Osteoblast (primary cell): ENCODE results near the gene RNF227. TPM values are rescaled to one million over a fixed set of nuclear protein-coding genes. Genes with fewer than 3 reads are reported as not detected.
A peak's percentile ranks its signal among the peaks of the same experiment; 100 is the strongest.

Source experiments
- DNase-seq: peaks from one replicate; pipeline ENCODE4 v3.0.0; 2011; ENCODE audit warnings: low spot score, mixed read lengths; ENCODE audit not compliant: insufficient read length; ENCODE audit errors: missing footprints
- H2AFZ ChIP-seq: 2 replicates; pipeline ENCODE4 v1.6.0; 2011; ENCODE audit warnings: mild to moderate bottlenecking, low read length
- H3K27ac ChIP-seq: 2 replicates; pipeline ENCODE4 v1.5.1; 2011; ENCODE audit warnings: mild to moderate bottlenecking, low read depth, low read length, moderate library complexity
- H3K27me3 ChIP-seq: 2 replicates; pipeline ENCODE4 v1.6.0; 2012; ENCODE audit warnings: mild to moderate bottlenecking, control low read depth, inconsistent platforms, low read length, moderate library complexity; ENCODE audit not compliant: insufficient read depth
- H3K36me3 ChIP-seq: 2 replicates; pipeline ENCODE4 v1.5.1; 2011; ENCODE audit warnings: mild to moderate bottlenecking, low read length, control low read depth, moderate library complexity; ENCODE audit not compliant: insufficient read depth
- H3K4me1 ChIP-seq: 2 replicates; pipeline ENCODE4 v1.5.1; 2011; ENCODE audit warnings: mild to moderate bottlenecking, low read length, control low read depth, moderate library complexity; ENCODE audit not compliant: insufficient read depth
- H3K4me2 ChIP-seq: 2 replicates; pipeline ENCODE4 v1.6.0; 2011; ENCODE audit warnings: mild to moderate bottlenecking, low read length; ENCODE audit not compliant: insufficient read depth
- H3K4me3 ChIP-seq: fragments of 200-600 bp; sonication (generic); 3 replicates; pipeline ENCODE4 v1.5.1; 2012; ENCODE audit warnings: mild to moderate bottlenecking, low read length, inconsistent platforms; ENCODE audit not compliant: insufficient read depth
- H3K79me2 ChIP-seq: 2 replicates; pipeline ENCODE4 v1.6.0; 2012; ENCODE audit warnings: mild to moderate bottlenecking, low read length, control low read depth, inconsistent platforms; ENCODE audit not compliant: insufficient read depth
- H3K9me3 ChIP-seq: 2 replicates; pipeline ENCODE4 v1.5.1; 2011; ENCODE audit warnings: low read depth, low read length, control low read depth
- H4K20me1 ChIP-seq: 2 replicates; pipeline ENCODE4 v1.6.0; 2012; ENCODE audit warnings: mild to moderate bottlenecking, low read length, control low read depth; ENCODE audit not compliant: insufficient read depth
- total RNA-seq: library from RNA; depleted of rRNA; stranded (reverse); fragments of >200 nt; gene quantifications from 2 replicates; pipeline ENCODE4 v1.2.3, GENCODE V29; 2012
- TF ChIP-seq, protein P1 (sequence below): IDR thresholded peaks from 2 replicates; pipeline ENCODE4 v1.5.1; 2011; ENCODE audit warnings: mild to moderate bottlenecking, low read depth, low read length, moderate library complexity; ENCODE audit errors: extremely low read depth

Gene RNF227
- total RNA-seq, 1 donor = 3.6 TPM

DNA sequence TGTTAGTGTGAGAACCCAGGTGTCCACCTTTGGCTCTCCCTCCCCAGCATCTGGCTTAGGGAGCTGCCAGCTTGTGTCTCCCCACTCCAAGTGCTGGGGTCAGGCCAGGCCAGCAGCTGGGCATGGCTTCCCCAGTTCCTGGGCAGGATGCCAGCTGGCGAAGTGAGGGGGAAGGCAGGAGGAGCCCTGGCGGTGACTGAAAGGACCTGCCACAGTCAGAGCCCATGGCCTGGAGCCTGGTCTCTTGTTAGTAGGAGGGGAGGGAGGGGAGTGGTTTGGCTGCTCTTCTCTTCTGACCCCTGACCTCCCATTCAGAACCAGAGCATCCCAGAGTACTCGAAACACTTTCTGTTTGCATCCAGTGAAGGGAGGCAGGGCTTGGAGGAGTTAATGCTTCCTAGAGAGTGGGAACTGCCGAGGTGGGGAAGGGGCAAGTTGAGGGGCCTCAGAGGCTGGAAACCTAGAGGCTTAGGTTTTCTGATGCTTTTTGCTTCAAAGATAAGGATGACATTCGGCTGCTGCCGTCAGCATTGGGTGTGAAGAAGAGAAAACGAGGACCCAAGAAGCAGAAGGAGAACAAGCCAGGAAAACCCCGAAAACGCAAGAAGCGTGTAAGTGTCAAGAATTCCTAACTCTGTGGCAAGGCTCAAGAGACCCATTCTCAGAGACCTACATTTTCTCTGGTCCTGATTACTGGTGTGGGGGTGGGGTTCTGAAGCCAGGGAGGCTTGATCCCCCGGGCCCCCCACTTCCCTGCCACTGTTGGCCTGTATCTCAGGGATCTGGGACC is 26.7 kb downstream of the RNF227 start:
- H3K4me3 ChIP-seq = peak overlapping the region; percentile 39
- H3K27ac ChIP-seq = peak overlapping the region; percentile 79

DNA sequence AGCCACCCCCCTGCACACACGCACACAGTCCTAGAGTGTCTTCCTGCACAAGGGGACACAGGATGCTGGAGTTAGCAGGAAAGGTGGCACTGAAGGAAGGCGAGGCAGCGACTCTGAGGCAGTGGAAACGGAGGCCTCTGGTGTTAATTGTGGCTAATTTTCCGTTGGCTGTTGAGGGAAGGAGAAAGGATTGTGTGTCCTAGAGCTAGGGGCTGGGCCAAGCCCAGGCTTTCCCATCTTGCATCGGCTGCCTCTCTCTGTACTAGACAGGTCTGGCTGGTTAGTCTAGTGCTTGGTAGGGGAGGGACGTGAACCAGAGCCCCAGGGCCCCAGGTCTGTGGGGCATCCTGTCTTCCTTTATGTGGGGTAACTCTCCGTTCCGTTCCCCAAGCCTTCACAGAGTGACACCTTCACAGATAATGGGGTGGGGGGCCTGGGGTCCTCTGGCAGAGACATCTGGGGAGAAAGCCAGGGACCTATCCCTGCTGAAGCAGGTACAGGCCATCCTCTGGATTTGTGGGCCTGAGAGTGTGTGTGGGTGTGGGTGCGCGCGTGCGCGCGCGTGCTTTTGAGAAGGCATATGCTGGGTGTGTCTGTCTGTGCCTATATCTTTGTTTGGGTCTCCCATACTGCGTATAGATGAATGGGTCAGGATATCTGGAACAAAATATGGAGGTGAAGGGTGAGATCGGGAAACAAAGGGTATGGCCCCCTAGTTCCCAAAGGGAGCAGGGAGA is 27.7 kb downstream of the RNF227 start, which contains the start of gene CHD3:
Gene CHD3 (plus strand): TSS at position 606 of the 737 bp plus-strand sequence. CDS start 212 bp downstream, outside the sequence.
- H3K27me3 ChIP-seq = no peaks in the 10 kb centered on the region
- TF ChIP-seq, protein P1, sequence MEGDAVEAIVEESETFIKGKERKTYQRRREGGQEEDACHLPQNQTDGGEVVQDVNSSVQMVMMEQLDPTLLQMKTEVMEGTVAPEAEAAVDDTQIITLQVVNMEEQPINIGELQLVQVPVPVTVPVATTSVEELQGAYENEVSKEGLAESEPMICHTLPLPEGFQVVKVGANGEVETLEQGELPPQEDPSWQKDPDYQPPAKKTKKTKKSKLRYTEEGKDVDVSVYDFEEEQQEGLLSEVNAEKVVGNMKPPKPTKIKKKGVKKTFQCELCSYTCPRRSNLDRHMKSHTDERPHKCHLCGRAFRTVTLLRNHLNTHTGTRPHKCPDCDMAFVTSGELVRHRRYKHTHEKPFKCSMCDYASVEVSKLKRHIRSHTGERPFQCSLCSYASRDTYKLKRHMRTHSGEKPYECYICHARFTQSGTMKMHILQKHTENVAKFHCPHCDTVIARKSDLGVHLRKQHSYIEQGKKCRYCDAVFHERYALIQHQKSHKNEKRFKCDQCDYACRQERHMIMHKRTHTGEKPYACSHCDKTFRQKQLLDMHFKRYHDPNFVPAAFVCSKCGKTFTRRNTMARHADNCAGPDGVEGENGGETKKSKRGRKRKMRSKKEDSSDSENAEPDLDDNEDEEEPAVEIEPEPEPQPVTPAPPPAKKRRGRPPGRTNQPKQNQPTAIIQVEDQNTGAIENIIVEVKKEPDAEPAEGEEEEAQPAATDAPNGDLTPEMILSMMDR = no peak
- peaks cover 44% of the 10 kb centered on the region for H3K4me1 ChIP-seq
- no peaks in the 10 kb centered on the region for H3K9me3 ChIP-seq
- peaks cover 35% of the 10 kb centered on the region for H3K36me3 ChIP-seq
- H3K4me2 ChIP-seq = peak within 1 kb of the TSS; percentile 97
- peak within 1 kb of the TSS; percentile 95 for H3K4me3 ChIP-seq
- H3K79me2 ChIP-seq = peaks cover 36% of the 10 kb centered on the region
- no peak for DNase-seq
- H4K20me1 ChIP-seq = peaks cover 20% of the 10 kb centered on the region
- peak within 1 kb of the TSS; percentile 85 for H2AFZ ChIP-seq
- peak within 1 kb of the TSS; percentile 79 for H3K27ac ChIP-seq

More for the DNA sequence above, 26.7 kb downstream of the RNF227 start:
- Histone ChIP-seq H3K4me2 (peak overlapping the region; percentile 97), H3K79me2 (peaks cover 36% of the 10 kb centered on the region), H2AFZ (no peak overlapping the region), H3K4me1 (peaks cover 38% of the 10 kb centered on the region), H3K9me3 (no peaks in the 10 kb centered on the region), H3K36me3 (peaks cover 45% of the 10 kb centered on the region), H3K27me3 (no peaks in the 10 kb centered on the region), H4K20me1 (peaks cover 20% of the 10 kb centered on the region)
- peak; percentile 98 for DNase-seq
- TF ChIP-seq, protein P1 = peak; percentile 50

DNA sequence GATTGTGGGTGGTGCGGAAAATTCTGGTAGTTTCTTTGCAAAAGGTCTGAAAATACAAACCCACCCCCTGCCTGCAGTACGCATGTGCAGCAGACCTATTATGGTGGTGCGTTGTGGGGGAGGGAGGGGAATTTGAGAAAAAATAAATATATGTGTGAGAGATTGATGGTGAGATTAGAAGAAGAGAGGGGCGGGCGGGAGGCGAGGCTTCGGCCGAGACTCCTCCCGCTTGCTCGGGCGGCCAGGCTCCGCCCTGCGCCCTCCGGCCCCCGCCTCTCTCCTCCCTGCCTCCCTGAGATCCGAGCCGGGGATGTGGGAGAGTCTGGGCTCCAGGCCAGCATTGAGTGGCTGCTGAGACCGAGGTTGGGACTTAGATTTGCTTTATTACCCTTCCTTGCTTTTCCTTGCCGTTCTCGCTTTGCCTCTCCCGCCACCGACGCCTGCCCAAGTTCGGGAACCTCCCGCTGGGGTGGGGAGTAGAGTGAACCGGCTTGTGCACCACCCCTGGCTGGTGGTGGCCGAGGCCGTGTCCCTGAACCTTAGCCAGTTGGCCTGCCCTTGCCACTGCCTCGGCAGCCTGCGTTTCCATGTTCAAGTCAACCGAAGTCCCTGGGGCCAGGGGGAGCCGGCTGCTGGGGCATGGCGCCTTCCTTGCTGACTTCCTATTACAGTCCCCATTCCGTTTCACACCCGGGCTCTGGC is 28.5 kb downstream of the RNF227 start:
- peak overlapping the region; percentile 95 for H3K4me3 ChIP-seq
- no peaks in the 10 kb centered on the region for H3K27me3 ChIP-seq
- no peaks in the 10 kb centered on the region for H3K9me3 ChIP-seq
- TF ChIP-seq, protein P1 = no peak
- H2AFZ ChIP-seq = peak overlapping the region; percentile 85
- peaks cover 44% of the 10 kb centered on the region for H3K4me1 ChIP-seq
- H3K27ac ChIP-seq = peak overlapping the region; percentile 79
- peaks cover 36% of the 10 kb centered on the region for H3K79me2 ChIP-seq
- peaks cover 20% of the 10 kb centered on the region for H4K20me1 ChIP-seq
- DNase-seq = peak; percentile 99
- H3K36me3 ChIP-seq = peaks cover 29% of the 10 kb centered on the region
- H3K4me2 ChIP-seq = peak overlapping the region; percentile 97
